Vagina (tissue), 2 donors: ENCODE results near the gene SYDE2. TPM values are rescaled to one million over a fixed set of nuclear protein-coding genes. Genes with fewer than 3 reads are reported as not detected.

Experiments
- DNase-seq, 2 donors: peaks; one replicate each; pipeline ENCODE4 v3.0.0-alpha.2; 2017; ENCODE audit errors: extremely low spot score in 2 of 2
- H3K27ac ChIP-seq: fragments of 200-600 bp; sonication (generic); one replicate; pipeline ENCODE4 v1.5.1; 2019
- H3K27me3 ChIP-seq: fragments of 200-600 bp; sonication (generic); one replicate; pipeline ENCODE4 v1.5.1; 2019
- H3K36me3 ChIP-seq, 2 donors: fragments of 200-600 bp; sonication (generic); one replicate each; pipeline ENCODE4 v1.5.1; 2017 to 2019
- H3K4me1 ChIP-seq: fragments of 200-600 bp; sonication (generic); one replicate; pipeline ENCODE4 v1.5.1; 2019
- H3K4me3 ChIP-seq, 2 donors: fragments of 200-600 bp; sonication (generic); 1 replicate in 1 of 2; 2 replicates in 1 of 2; pipeline ENCODE4 v1.5.1; 2016 to 2019
- H3K9me3 ChIP-seq: fragments of 200-600 bp; sonication (generic); one replicate; pipeline ENCODE4 v1.5.1; 2019
- CTCF ChIP-seq, 3 experiments: fragments of 450-650 bp in 2 of 3; fragments of 200-600 bp in 1 of 3; sonication (generic) in 1 of 3; IDR thresholded peaks; one replicate each; pipeline ENCODE4 v1.5.1; 2017 to 2019; ENCODE audit warnings: antibody characterized with exemption in 3 of 3, mild to moderate bottlenecking in 2 of 3, moderate library complexity in 2 of 3
- POLR2A ChIP-seq, 2 donors: fragments of 450-650 bp; IDR thresholded peaks; one replicate each; pipeline ENCODE4 v1.6.1; 2017; ENCODE audit warnings: antibody characterized with exemption in 2 of 2, mild to moderate bottlenecking in 2 of 2, moderate library complexity in 2 of 2
- POLR2AphosphoS5 ChIP-seq, 2 donors: sonication (generic); formaldehyde crosslinking; IDR thresholded peaks; one replicate each; pipeline ENCODE4 v1.9.0; 2017; ENCODE audit warnings: antibody characterized with exemption in 2 of 2, mild to moderate bottlenecking in 2 of 2, low read depth in 1 of 2; ENCODE audit not compliant: insufficient read depth in 1 of 2
- intact Hi-C: fragments of 100-400 bp; cut with DNase I; formaldehyde crosslinking; loops from one replicate; pipeline ENCODE4 v1.15.1; 2023
- total RNA-seq: library from RNA; depleted of rRNA; stranded (reverse); fragments of >200 nt; gene quantifications from one replicate; pipeline ENCODE4 v1.2.3, GENCODE V29; 2016

Gene SYDE2
- total RNA-seq, 1 donor from 2014 or later = 4.7 TPM

- intact Hi-C loops = no loop called here
- no peak for DNase-seq
- no peak overlapping the region for H3K4me3 ChIP-seq
- H3K4me1 ChIP-seq = no peaks in the 10 kb centered on the region
- no peaks in the 10 kb centered on the region for H3K27me3 ChIP-seq
- H3K27ac ChIP-seq = no peak overlapping the region
- no peak for TF ChIP-seq CTCF (IDR thresholded peaks at IDR 0.05)
- TF ChIP-seq POLR2A (IDR thresholded peaks at IDR 0.05) = no peak
- TF ChIP-seq POLR2AphosphoS5 (IDR thresholded peaks at IDR 0.05; ENCODE audit: insufficient read depth in 1 of 2, low read depth in 1 of 2) = no peak
- H3K9me3 ChIP-seq = no peaks in the 10 kb centered on the region
- H3K36me3 ChIP-seq = no peaks in the 10 kb centered on the region
These were observed 72.5 kb downstream of the SYDE2 start for GRCh38 chr1:85128316-85128715.

- intact Hi-C loops = no loop called here
- Histone ChIP-seq H3K27ac (no peak overlapping the region), H3K4me3 (no peak overlapping the region), H3K4me1 (no peaks in the 10 kb centered on the region), H3K36me3 (no peaks in the 10 kb centered on the region), H3K9me3 (no peaks in the 10 kb centered on the region), H3K27me3 (no peaks in the 10 kb centered on the region)
- DNase-seq = no peak
- TF ChIP-seq CTCF (IDR thresholded peaks at IDR 0.05) (no peak), POLR2AphosphoS5 (IDR thresholded peaks at IDR 0.05; ENCODE audit: insufficient read depth in 1 of 2, low read depth in 1 of 2) (no peak), POLR2A (IDR thresholded peaks at IDR 0.05) (no peak)
These were observed 74.9 kb downstream of the SYDE2 start for GRCh38 chr1:85125891-85126290.

- Histone ChIP-seq H3K4me3 (no peak overlapping the region), H3K36me3 (no peaks in the 10 kb centered on the region), H3K27ac (no peak overlapping the region), H3K27me3 (no peaks in the 10 kb centered on the region), H3K4me1 (no peaks in the 10 kb centered on the region), H3K9me3 (no peaks in the 10 kb centered on the region)
- intact Hi-C loops = no loop called here
- TF ChIP-seq CTCF (IDR thresholded peaks at IDR 0.05) (no peak), POLR2AphosphoS5 (IDR thresholded peaks at IDR 0.05; ENCODE audit: insufficient read depth in 1 of 2, low read depth in 1 of 2) (no peak), POLR2A (IDR thresholded peaks at IDR 0.05) (no peak)
- DNase-seq = no peak
These were observed 76.7 kb downstream of the SYDE2 start for GRCh38 chr1:85124091-85124490.

GRCh38 chr1:85122169-85122568 is 78.6 kb downstream of the SYDE2 start:
- H3K4me1 ChIP-seq = no peaks in the 10 kb centered on the region
- no peak overlapping the region for H3K27ac ChIP-seq
- no peaks in the 10 kb centered on the region for H3K9me3 ChIP-seq
- DNase-seq = no peak
- intact Hi-C loops = no loop called here
- TF ChIP-seq POLR2A (IDR thresholded peaks at IDR 0.05) = no peak
- TF ChIP-seq CTCF (IDR thresholded peaks at IDR 0.05) = no peak
- no peak for TF ChIP-seq POLR2AphosphoS5 (IDR thresholded peaks at IDR 0.05; ENCODE audit: insufficient read depth in 1 of 2, low read depth in 1 of 2)
- H3K27me3 ChIP-seq = no peaks in the 10 kb centered on the region
- no peak overlapping the region for H3K4me3 ChIP-seq
- H3K36me3 ChIP-seq = no peaks in the 10 kb centered on the region

- Histone ChIP-seq H3K9me3 (no peaks in the 10 kb centered on the region), H3K27ac (no peak overlapping the region), H3K4me1 (no peaks in the 10 kb centered on the region), H3K27me3 (no peaks in the 10 kb centered on the region), H3K4me3 (no peak overlapping the region), H3K36me3 (no peaks in the 10 kb centered on the region)
- TF ChIP-seq POLR2AphosphoS5 (IDR thresholded peaks at IDR 0.05; ENCODE audit: insufficient read depth in 1 of 2, low read depth in 1 of 2) (no peak), POLR2A (IDR thresholded peaks at IDR 0.05) (no peak), CTCF (IDR thresholded peaks at IDR 0.05) (no peak)
- DNase-seq = no peak
- intact Hi-C loops = no loop called here
These were observed 79.1 kb downstream of the SYDE2 start for GRCh38 chr1:85121744-85122143.
